Loucy (cell line): Measurements from ENCODE around the gene CYTH3.

Experiments used
- H2AFZ ChIP-seq: fragments of 200-600 bp; sonication (generic); 2 replicates; pipeline ENCODE4 v1.6.0; 2016; ENCODE audit warnings: antibody characterized with exemption, mild to moderate bottlenecking, low read length, moderate library complexity
- H3F3A ChIP-seq: fragments of 200-600 bp; 2 replicates; pipeline ENCODE4 v1.6.0; 2016; ENCODE audit warnings: antibody characterized with exemption, low read depth, mild to moderate bottlenecking
- H3K27me3 ChIP-seq: fragments of 200-600 bp; sonication (generic); 2 replicates; pipeline ENCODE4 v1.6.1; 2014; ENCODE audit warnings: low read length, mild to moderate bottlenecking; ENCODE audit not compliant: insufficient read depth, poor library complexity, severe bottlenecking
- H3K36me3 ChIP-seq: fragments of 200-600 bp; sonication (generic); 2 replicates; pipeline ENCODE4 v1.6.1; 2016; ENCODE audit warnings: low read length; ENCODE audit not compliant: insufficient read depth
- H3K4me1 ChIP-seq: fragments of 200-600 bp; sonication (generic); 2 replicates; pipeline ENCODE4 v1.5.1; 2014; ENCODE audit warnings: low read length, mild to moderate bottlenecking; ENCODE audit not compliant: insufficient read depth, poor library complexity, severe bottlenecking
- H3K4me2 ChIP-seq: fragments of 200-600 bp; sonication (generic); 2 replicates; pipeline ENCODE4 v1.6.0; 2014; ENCODE audit warnings: antibody characterized with exemption, low read length, low read depth, mild to moderate bottlenecking; ENCODE audit not compliant: poor library complexity, severe bottlenecking
- H3K4me3 ChIP-seq: fragments of 200-600 bp; sonication (generic); 2 replicates; pipeline ENCODE4 v1.5.1; 2014; ENCODE audit warnings: low read length, mild to moderate bottlenecking, mixed read lengths; ENCODE audit not compliant: poor library complexity, severe bottlenecking
- H3K79me2 ChIP-seq: fragments of 200-600 bp; sonication (generic); 2 replicates; pipeline ENCODE4 v1.6.1; 2014; ENCODE audit warnings: low read length; ENCODE audit not compliant: insufficient read depth
- H3K9ac ChIP-seq: fragments of 200-600 bp; sonication (generic); 2 replicates; pipeline ENCODE4 v1.6.0; 2014; ENCODE audit warnings: mild to moderate bottlenecking, low read depth, low read length, moderate library complexity; ENCODE audit not compliant: poor library complexity, severe bottlenecking
- H3K9me2 ChIP-seq: fragments of 200-600 bp; sonication (generic); replicated peaks from 2 replicates; pipeline ENCODE4 v1.6.1; 2016; ENCODE audit warnings: low read depth, low read length, mixed read lengths
- H3K9me3 ChIP-seq: fragments of 200-600 bp; sonication (generic); 2 replicates; pipeline ENCODE4 v1.6.1; 2014; ENCODE audit warnings: mild to moderate bottlenecking, antibody characterized with exemption, low read length, low read depth; ENCODE audit not compliant: insufficient read depth
- H4K20me1 ChIP-seq: fragments of 200-600 bp; sonication (generic); 2 replicates; pipeline ENCODE4 v1.6.0; 2014; ENCODE audit warnings: antibody characterized with exemption, low read length, mild to moderate bottlenecking; ENCODE audit not compliant: insufficient read depth, poor library complexity, severe bottlenecking
- EZH2phosphoT487 ChIP-seq: fragments of 200-600 bp; IDR thresholded peaks from 2 replicates; pipeline ENCODE4 v1.6.1; 2018; ENCODE audit warnings: antibody characterized with exemption, mild to moderate bottlenecking, moderate library complexity, borderline replicate concordance
- TF ChIP-seq, protein P1 (sequence below): fragments of 200-600 bp; sonication (generic); conservative IDR thresholded peaks from 2 replicates; pipeline ENCODE4 v1.5.1; 2014; ENCODE audit warnings: mild to moderate bottlenecking, antibody characterized with exemption, low read length

The CYTH3 gene

DNA sequence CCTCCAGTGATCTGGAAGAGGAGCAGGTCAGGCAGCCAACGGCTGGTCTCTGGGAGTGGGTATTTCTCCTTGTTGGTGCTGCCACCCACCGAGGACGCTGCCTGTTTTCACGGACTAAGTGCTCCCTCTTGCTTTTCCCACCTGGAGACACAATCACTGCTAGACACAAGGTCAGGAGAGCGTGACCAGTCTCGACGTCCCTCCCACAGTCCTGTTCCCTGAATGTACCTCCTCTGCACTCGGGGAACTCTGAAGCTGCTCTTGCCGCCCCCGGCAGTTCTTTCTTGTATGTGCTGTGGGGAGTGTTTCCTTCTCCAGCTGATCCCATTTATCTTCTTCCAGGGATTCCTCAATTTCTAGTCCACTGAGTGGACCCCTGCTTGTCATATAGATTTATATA lies 89.4 kb downstream of the CYTH3 start:
- no peaks in the 10 kb centered on the region for H3K9me3 ChIP-seq
- no peak overlapping the region for H3K9ac ChIP-seq
- no peaks in the 10 kb centered on the region for H3K79me2 ChIP-seq
- H3K4me1 ChIP-seq = peaks cover 4% of the 10 kb centered on the region
- no peaks in the 10 kb centered on the region for H4K20me1 ChIP-seq
- H3K27me3 ChIP-seq = no peaks in the 10 kb centered on the region
- no peaks in the 10 kb centered on the region for H3F3A ChIP-seq
- H3K4me2 ChIP-seq = no peak overlapping the region
- H2AFZ ChIP-seq = no peak overlapping the region
- H3K9me2 ChIP-seq = no peaks in the 10 kb centered on the region
- TF ChIP-seq, protein P1, sequence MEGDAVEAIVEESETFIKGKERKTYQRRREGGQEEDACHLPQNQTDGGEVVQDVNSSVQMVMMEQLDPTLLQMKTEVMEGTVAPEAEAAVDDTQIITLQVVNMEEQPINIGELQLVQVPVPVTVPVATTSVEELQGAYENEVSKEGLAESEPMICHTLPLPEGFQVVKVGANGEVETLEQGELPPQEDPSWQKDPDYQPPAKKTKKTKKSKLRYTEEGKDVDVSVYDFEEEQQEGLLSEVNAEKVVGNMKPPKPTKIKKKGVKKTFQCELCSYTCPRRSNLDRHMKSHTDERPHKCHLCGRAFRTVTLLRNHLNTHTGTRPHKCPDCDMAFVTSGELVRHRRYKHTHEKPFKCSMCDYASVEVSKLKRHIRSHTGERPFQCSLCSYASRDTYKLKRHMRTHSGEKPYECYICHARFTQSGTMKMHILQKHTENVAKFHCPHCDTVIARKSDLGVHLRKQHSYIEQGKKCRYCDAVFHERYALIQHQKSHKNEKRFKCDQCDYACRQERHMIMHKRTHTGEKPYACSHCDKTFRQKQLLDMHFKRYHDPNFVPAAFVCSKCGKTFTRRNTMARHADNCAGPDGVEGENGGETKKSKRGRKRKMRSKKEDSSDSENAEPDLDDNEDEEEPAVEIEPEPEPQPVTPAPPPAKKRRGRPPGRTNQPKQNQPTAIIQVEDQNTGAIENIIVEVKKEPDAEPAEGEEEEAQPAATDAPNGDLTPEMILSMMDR = no peak
- TF ChIP-seq EZH2phosphoT487 = no peak
- H3K36me3 ChIP-seq = no peaks in the 10 kb centered on the region
- no peak overlapping the region for H3K4me3 ChIP-seq

DNA sequence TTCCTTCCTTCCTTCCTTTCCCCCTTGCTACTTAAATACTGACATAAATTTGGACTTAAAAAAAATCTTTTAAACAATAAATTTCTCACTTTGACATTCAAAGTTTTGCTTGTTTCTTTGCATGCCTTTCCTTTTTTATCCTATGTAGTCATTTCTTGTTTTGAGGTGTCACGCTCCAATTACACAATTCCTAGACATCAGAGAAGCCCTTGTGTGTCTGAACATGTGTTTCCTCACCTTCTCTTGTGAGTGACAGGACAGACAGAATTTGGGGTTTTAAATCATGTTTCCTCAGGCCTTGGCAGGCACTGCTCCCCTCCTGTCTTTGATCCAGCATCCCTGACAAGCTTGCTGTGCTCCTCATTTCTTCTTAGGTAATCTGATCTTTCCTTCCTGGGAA lies 91.3 kb downstream of the CYTH3 start:
- Histone ChIP-seq H3K9ac (no peak overlapping the region), H3F3A (no peaks in the 10 kb centered on the region), H3K4me3 (no peak overlapping the region), H3K79me2 (no peaks in the 10 kb centered on the region), H3K27me3 (no peaks in the 10 kb centered on the region), H3K9me2 (no peaks in the 10 kb centered on the region), H3K4me1 (peaks cover 4% of the 10 kb centered on the region), H3K36me3 (no peaks in the 10 kb centered on the region), H3K9me3 (no peaks in the 10 kb centered on the region), H4K20me1 (no peaks in the 10 kb centered on the region), H2AFZ (no peak overlapping the region), H3K4me2 (no peak overlapping the region)
- TF ChIP-seq, protein P1 = no peak
- no peak for TF ChIP-seq EZH2phosphoT487

DNA sequence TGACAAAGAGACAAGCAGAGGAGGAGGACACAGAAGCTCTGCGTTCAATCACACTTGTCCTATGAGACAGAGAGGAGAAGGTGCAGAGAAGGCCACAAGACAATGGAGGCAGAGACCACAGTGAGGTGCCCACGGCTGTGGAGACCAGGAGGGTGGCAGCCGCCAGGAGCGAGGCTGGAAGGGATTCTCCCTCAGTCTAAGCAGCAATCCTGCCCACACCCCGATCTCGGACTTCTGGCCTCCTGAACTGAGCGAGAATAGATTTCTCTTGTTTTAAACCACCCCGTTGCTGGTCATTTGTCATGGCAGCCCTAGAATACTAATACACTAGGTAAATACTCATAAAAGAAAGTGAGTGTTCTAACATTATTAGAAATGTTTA lies 92.1 kb downstream of the CYTH3 start:
- Histone ChIP-seq H3K4me2 (no peak overlapping the region), H3K27me3 (no peaks in the 10 kb centered on the region), H3K9me2 (no peaks in the 10 kb centered on the region), H3K9me3 (no peaks in the 10 kb centered on the region), H3K9ac (no peak overlapping the region), H3K4me3 (no peak overlapping the region), H3K36me3 (no peaks in the 10 kb centered on the region), H2AFZ (no peak overlapping the region), H3K4me1 (peaks cover 4% of the 10 kb centered on the region), H4K20me1 (no peaks in the 10 kb centered on the region), H3K79me2 (no peaks in the 10 kb centered on the region), H3F3A (no peaks in the 10 kb centered on the region)
- no peak for TF ChIP-seq EZH2phosphoT487
- TF ChIP-seq, protein P1 = no peak
